Measurements from ENCODE around the gene ANXA2R. TPM values are rescaled to one million over a fixed set of nuclear protein-coding genes. Genes with fewer than 3 reads are reported as not detected.
"Not testable (repeated sequence)": the region's sequence is repeated elsewhere in the genome, so short reads cannot be mapped to it uniquely, and the experiment has no call there.

Gene ANXA2R
- total and polyA plus RNA-seq, 2 donors (not counting 1 experiment from before 2014, with no cell fraction given) = 19.3 to 50.4 TPM

GRCh38 chr5:43061352-43062075 lies 21.4 kb upstream of the ANXA2R start:
- no peaks in the 10 kb centered on the region for H3K27me3 ChIP-seq (replicated peaks in 1 of 4; ENCODE audit: control extremely low read depth in 1 of 4, control insufficient read depth in 3 of 4, insufficient read depth in 4 of 4, low read length in 3 of 4)

DNA sequence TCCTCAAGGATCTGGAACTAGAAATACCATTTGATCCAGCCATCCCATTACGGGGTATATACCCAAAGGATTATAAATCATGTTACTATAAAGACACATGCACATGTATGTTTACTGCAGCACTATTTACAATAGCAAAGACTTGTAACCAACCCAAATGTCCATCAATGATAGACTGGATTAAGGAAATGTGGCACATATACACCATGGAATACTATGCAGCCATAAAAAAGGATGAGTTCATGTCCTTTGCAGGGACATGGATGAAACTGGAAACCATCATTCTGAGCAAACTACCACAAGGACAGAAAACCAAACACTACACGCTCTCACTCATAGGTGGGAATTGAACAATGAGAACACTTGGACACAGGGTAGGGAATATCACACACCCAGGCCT lies 19.9 kb upstream of the ANXA2R start:
- ATAC-seq (ENCODE audit: low read depth); H3K27ac Mint-ChIP-seq: not testable (repeated sequence)
- intact Hi-C loops (cut with micrococcal nuclease) = loop anchor here (10.0 kb wide), 1 partner anchor 1135 kb away; the partner anchor contains the start of gene FBXO4

More at GRCh38 chr5:43061352-43062075, 21.4 kb upstream of the ANXA2R start:
- Mint-ChIP-seq H3K27ac (no peak overlapping the region), H3K9me3 (ENCODE audit: insufficient read depth) (peaks cover 3% of the 10 kb centered on the region), H3K4me1 (peaks cover 8% of the 10 kb centered on the region), H3K4me3 (no peak overlapping the region), H3K27me3 (no peaks in the 10 kb centered on the region)
- no peaks in the 10 kb centered on the region for H3K79me2 ChIP-seq (ENCODE audit: control insufficient read depth, insufficient read depth, low read length)
- peaks cover 0 to 9% of the 10 kb centered on the region in 2 donors for H3K4me1 ChIP-seq (ENCODE audit: control insufficient read depth in 2 of 2, insufficient read depth in 2 of 2, low read length in 2 of 2)
- no peak overlapping the region for H3K27ac ChIP-seq (ENCODE audit: low read length in 2 of 2)
- no peak for DNase-seq
- no peak for TF ChIP-seq CTCF (IDR thresholded peaks at IDR 0.05)
- TF ChIP-seq EZH2 (IDR thresholded peaks at IDR 0.05; ENCODE audit: borderline replicate concordance, insufficient read depth, low read depth, low read length, poor library complexity, severe bottlenecking) = no peak
- no peak overlapping the region for H3K9ac ChIP-seq (ENCODE audit: low read length)
- peaks cover 0 to 9% (median 0%) of the 10 kb centered on the region in 3 donors for H3K9me3 ChIP-seq (ENCODE audit: control extremely low read depth in 1 of 3, control insufficient read depth in 2 of 3, insufficient read depth in 1 of 3, low read length in 2 of 3)
- no peak overlapping the region for H2AFZ ChIP-seq (ENCODE audit: insufficient read depth, low read depth, low read length, poor library complexity, severe bottlenecking)
- ChIA-PET CTCF (interaction anchor here (0.5 to 1.4 kb wide), 8 partner anchors 9 to 483 kb away, joined by 3 to 6 read pairs (median 4); no protein-coding TSS in a partner anchor), POLR2A (interaction anchor here (0.5 to 8.0 kb wide), 4 partner anchors 18 to 1194 kb away, joined by 3 to 136 read pairs (median 4); partner anchors contain the start of genes ANXA2R and ZNF131)
- WGBS (ENCODE audit: insufficient coverage) = 90% methylated on average over 2 of the region's 5 CpGs
- H4K20me1 ChIP-seq (ENCODE audit: control insufficient read depth, insufficient read depth, low read length, poor library complexity, severe bottlenecking) = no peaks in the 10 kb centered on the region
- no peaks in the 10 kb centered on the region for H3K36me3 ChIP-seq (replicated peaks in 1 of 2; ENCODE audit: control extremely low read depth in 1 of 2, control insufficient read depth in 1 of 2, extremely low read depth in 1 of 2, insufficient read depth in 2 of 2, low read length in 1 of 2)
- H3K4me2 ChIP-seq (replicated peaks; ENCODE audit: low read depth, low read length, poor library complexity, severe bottlenecking) = no peak overlapping the region
- intact Hi-C loops (cut with micrococcal nuclease) = loop anchor here (10.0 kb wide), 1 partner anchor 1137 kb away; the partner anchor contains the start of gene FBXO4
- no peak for ATAC-seq (ENCODE audit: low read depth)
- no peak overlapping the region for H3K4me3 ChIP-seq (ENCODE audit: control extremely low read depth in 1 of 5, extremely low read depth in 1 of 5, insufficient read depth in 1 of 5, low read depth in 2 of 5, low read length in 4 of 5)

DNA sequence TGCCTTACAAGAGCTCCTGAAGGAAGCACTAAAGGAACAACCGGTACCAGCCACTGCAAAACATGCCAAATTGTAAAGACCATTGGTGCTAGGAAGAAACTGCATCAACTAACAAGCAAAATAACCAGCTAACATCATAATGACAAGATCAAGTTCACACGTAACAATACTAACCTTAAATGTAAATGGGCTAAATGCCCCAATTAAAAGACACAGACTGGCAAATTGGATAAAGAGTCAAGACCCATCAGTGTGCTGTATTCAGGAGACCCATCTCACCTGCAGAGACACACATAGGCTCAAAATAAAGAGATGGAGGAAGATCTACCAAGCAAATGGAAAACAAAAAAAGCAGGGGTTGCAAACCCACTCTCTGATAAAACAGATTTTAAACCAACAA lies 15.0 kb upstream of the ANXA2R start:
- H3K4me3 ChIP-seq (ENCODE audit: control extremely low read depth in 1 of 5, extremely low read depth in 1 of 5, insufficient read depth in 1 of 5, low read depth in 2 of 5, low read length in 4 of 5); H3K4me1 Mint-ChIP-seq; H3K27ac Mint-ChIP-seq; H3K4me2 ChIP-seq (replicated peaks; ENCODE audit: low read depth, low read length, poor library complexity, severe bottlenecking); DNase-seq; H3K4me1 ChIP-seq (ENCODE audit: control insufficient read depth in 2 of 2, insufficient read depth in 2 of 2, low read length in 2 of 2); H3K9me3 Mint-ChIP-seq (ENCODE audit: insufficient read depth); H4K20me1 ChIP-seq (ENCODE audit: control insufficient read depth, insufficient read depth, low read length, poor library complexity, severe bottlenecking); H3K27me3 Mint-ChIP-seq; H3K79me2 ChIP-seq (ENCODE audit: control insufficient read depth, insufficient read depth, low read length); H3K4me3 Mint-ChIP-seq; H3K9ac ChIP-seq (ENCODE audit: low read length); CTCF ChIA-PET; intact Hi-C loops (cut with micrococcal nuclease); H3K9me3 ChIP-seq (ENCODE audit: control extremely low read depth in 1 of 3, control insufficient read depth in 2 of 3, insufficient read depth in 1 of 3, low read length in 2 of 3); H3K27ac ChIP-seq (ENCODE audit: low read length in 2 of 2); ATAC-seq (ENCODE audit: low read depth); H2AFZ ChIP-seq (ENCODE audit: insufficient read depth, low read depth, low read length, poor library complexity, severe bottlenecking); POLR2A ChIA-PET; H3K27me3 ChIP-seq (replicated peaks in 1 of 4; ENCODE audit: control extremely low read depth in 1 of 4, control insufficient read depth in 3 of 4, insufficient read depth in 4 of 4, low read length in 3 of 4); H3K36me3 ChIP-seq (replicated peaks in 1 of 2; ENCODE audit: control extremely low read depth in 1 of 2, control insufficient read depth in 1 of 2, extremely low read depth in 1 of 2, insufficient read depth in 2 of 2, low read length in 1 of 2): not testable (repeated sequence)
- no CpG with 5 or more reads among the region's 2 CpGs for WGBS (ENCODE audit: insufficient coverage)

More for the DNA sequence above, 19.9 kb upstream of the ANXA2R start:
- DNase-seq; H3K27ac ChIP-seq (ENCODE audit: low read length in 2 of 2); H3K36me3 ChIP-seq (replicated peaks in 1 of 2; ENCODE audit: control extremely low read depth in 1 of 2, control insufficient read depth in 1 of 2, extremely low read depth in 1 of 2, insufficient read depth in 2 of 2, low read length in 1 of 2); H3K9me3 Mint-ChIP-seq (ENCODE audit: insufficient read depth); H3K4me1 Mint-ChIP-seq; H4K20me1 ChIP-seq (ENCODE audit: control insufficient read depth, insufficient read depth, low read length, poor library complexity, severe bottlenecking); H3K4me3 Mint-ChIP-seq; H3K4me3 ChIP-seq (ENCODE audit: control extremely low read depth in 1 of 5, extremely low read depth in 1 of 5, insufficient read depth in 1 of 5, low read depth in 2 of 5, low read length in 4 of 5); H2AFZ ChIP-seq (ENCODE audit: insufficient read depth, low read depth, low read length, poor library complexity, severe bottlenecking); H3K9ac ChIP-seq (ENCODE audit: low read length); H3K4me2 ChIP-seq (replicated peaks; ENCODE audit: low read depth, low read length, poor library complexity, severe bottlenecking); H3K9me3 ChIP-seq (ENCODE audit: control extremely low read depth in 1 of 3, control insufficient read depth in 2 of 3, insufficient read depth in 1 of 3, low read length in 2 of 3); H3K79me2 ChIP-seq (ENCODE audit: control insufficient read depth, insufficient read depth, low read length); CTCF ChIA-PET; H3K4me1 ChIP-seq (ENCODE audit: control insufficient read depth in 2 of 2, insufficient read depth in 2 of 2, low read length in 2 of 2); H3K27me3 Mint-ChIP-seq; POLR2A ChIA-PET; H3K27me3 ChIP-seq (replicated peaks in 1 of 4; ENCODE audit: control extremely low read depth in 1 of 4, control insufficient read depth in 3 of 4, insufficient read depth in 4 of 4, low read length in 3 of 4): not testable (repeated sequence)
- no CpG with 5 or more reads among the region's 2 CpGs for WGBS (ENCODE audit: insufficient coverage)
